Stimulated activated naive CD8-positive, alpha-beta T cell treated with anti-CD3 and anti-CD28 coated beads, Interleukin-15, Interleukin-2, amounts not matched to agents 100 ng/mL and 50 ng/mL, for 24 hours (primary cell): Measurements from ENCODE around the gene RARG.
A peak's percentile ranks its signal among the peaks of the same experiment; 100 is the strongest.
"Not testable (repeated sequence)": the region's sequence is repeated elsewhere in the genome, so short reads cannot be mapped to it uniquely, and the experiment has no call there.

ENCODE experiments used
- H3K27ac Mint-ChIP-seq: one replicate; pipeline ENCODE4 v1.8.0; 2021; ENCODE audit warnings: mild to moderate bottlenecking, mixed read lengths
- H3K27me3 Mint-ChIP-seq: one replicate; pipeline ENCODE4 v1.8.0; 2021; ENCODE audit warnings: mixed read lengths
- H3K36me3 Mint-ChIP-seq: one replicate; pipeline ENCODE4 v1.8.0; 2021; ENCODE audit warnings: low read depth, mixed read lengths
- H3K4me1 Mint-ChIP-seq: one replicate; pipeline ENCODE4 v1.8.0; 2021; ENCODE audit warnings: low read depth, mixed read lengths
- H3K4me3 Mint-ChIP-seq: one replicate; pipeline ENCODE4 v1.8.0; 2021; ENCODE audit warnings: mild to moderate bottlenecking, mixed read lengths
- H3K9me3 Mint-ChIP-seq: one replicate; pipeline ENCODE4 v1.8.0; 2021; ENCODE audit warnings: mixed read lengths

RARG gene

GRCh38 chr12:53211476-53212381 lies 20.3 kb downstream of the RARG start:
- H3K36me3 Mint-ChIP-seq: peaks cover 20% of the 10 kb centered on the region
- no peak overlapping the region for H3K27ac Mint-ChIP-seq
- H3K9me3 Mint-ChIP-seq: no peaks in the 10 kb centered on the region
- peaks cover 79% of the 10 kb centered on the region for H3K4me1 Mint-ChIP-seq
- no peak overlapping the region for H3K4me3 Mint-ChIP-seq
- no peaks in the 10 kb centered on the region for H3K27me3 Mint-ChIP-seq

- Mint-ChIP-seq H3K4me3 (no peak overlapping the region), H3K27me3 (no peaks in the 10 kb centered on the region), H3K27ac (no peak overlapping the region), H3K9me3 (no peaks in the 10 kb centered on the region), H3K36me3 (peaks cover 20% of the 10 kb centered on the region), H3K4me1 (peaks cover 79% of the 10 kb centered on the region)
Observed at GRCh38 chr12:53210843-53211242, 21.2 kb downstream of the RARG start.

- Mint-ChIP-seq H3K27me3 (no peaks in the 10 kb centered on the region), H3K27ac (peak overlapping the region; percentile 73), H3K4me1 (peaks cover 81% of the 10 kb centered on the region), H3K9me3 (no peaks in the 10 kb centered on the region), H3K36me3 (peaks cover 24% of the 10 kb centered on the region), H3K4me3 (peak overlapping the region; percentile 69)
Observed at GRCh38 chr12:53208877-53209463, 23.0 kb downstream of the RARG start.

GRCh38 chr12:53208435-53208834 lies 23.6 kb downstream of the RARG start:
- Mint-ChIP-seq H3K27ac (peak overlapping the region; percentile 69), H3K36me3 (peaks cover 23% of the 10 kb centered on the region)

GRCh38 chr12:53207042-53207441 lies 25.0 kb downstream of the RARG start, which contains the start of gene ITGB7:
TSS of gene ITGB7 (minus strand) at chr12:53207251. CDS start at chr12:53200443, 6,808 bp downstream.
- Mint-ChIP-seq H3K36me3 (peaks cover 17% of the 10 kb centered on the region), H3K27ac (peak within 1 kb of the TSS; percentile 85), H3K9me3 (no peaks in the 10 kb centered on the region), H3K4me3 (peak within 1 kb of the TSS; percentile 83), H3K4me1 (peaks cover 80% of the 10 kb centered on the region), H3K27me3 (no peaks in the 10 kb centered on the region)

More at GRCh38 chr12:53208435-53208834, 23.6 kb downstream of the RARG start:
- Mint-ChIP-seq H3K4me1 (peaks cover 81% of the 10 kb centered on the region), H3K4me3 (peak overlapping the region; percentile 69), H3K9me3 (no peaks in the 10 kb centered on the region), H3K27me3 (no peaks in the 10 kb centered on the region)

- Mint-ChIP-seq H3K9me3 (no peaks in the 10 kb centered on the region), H3K4me1 (peaks cover 87% of the 10 kb centered on the region), H3K27me3 (no peaks in the 10 kb centered on the region), H3K27ac (peak overlapping the region; percentile 88), H3K36me3 (peaks cover 21% of the 10 kb centered on the region), H3K4me3 (peak overlapping the region; percentile 83)
Observed at GRCh38 chr12:53205747-53206419, 26.1 kb downstream of the RARG start.

GRCh38 chr12:53204351-53204750 lies 27.7 kb downstream of the RARG start:
- Mint-ChIP-seq H3K4me1 (peaks cover 92% of the 10 kb centered on the region), H3K27me3 (no peaks in the 10 kb centered on the region), H3K9me3 (no peaks in the 10 kb centered on the region), H3K4me3 (peak overlapping the region; percentile 58), H3K27ac (peak overlapping the region; percentile 81), H3K36me3 (peaks cover 32% of the 10 kb centered on the region)

GRCh38 chr12:53202316-53202715 lies 29.7 kb downstream of the RARG start:
- not testable (repeated sequence) for H3K9me3 Mint-ChIP-seq, H3K4me3 Mint-ChIP-seq, H3K27me3 Mint-ChIP-seq, H3K27ac Mint-ChIP-seq
- Mint-ChIP-seq H3K36me3 (peaks cover 29% of the 10 kb centered on the region), H3K4me1 (peaks cover 89% of the 10 kb centered on the region)

GRCh38 chr12:53201639-53202038 lies 30.4 kb downstream of the RARG start:
- H3K4me1 Mint-ChIP-seq: peaks cover 87% of the 10 kb centered on the region
- H3K27me3 Mint-ChIP-seq: no peaks in the 10 kb centered on the region
- H3K4me3 Mint-ChIP-seq: no peak overlapping the region
- no peaks in the 10 kb centered on the region for H3K9me3 Mint-ChIP-seq
- H3K36me3 Mint-ChIP-seq: peaks cover 35% of the 10 kb centered on the region
- H3K27ac Mint-ChIP-seq: no peak overlapping the region

- Mint-ChIP-seq H3K4me1 (peaks cover 82% of the 10 kb centered on the region), H3K4me3 (peak overlapping the region; percentile 62), H3K27ac (peak overlapping the region; percentile 80), H3K27me3 (no peaks in the 10 kb centered on the region), H3K36me3 (peaks cover 40% of the 10 kb centered on the region), H3K9me3 (no peaks in the 10 kb centered on the region)
Observed at GRCh38 chr12:53201177-53201541, 30.9 kb downstream of the RARG start.

GRCh38 chr12:53200458-53201176 lies 31.4 kb downstream of the RARG start:
- Mint-ChIP-seq H3K27ac (peak overlapping the region; percentile 80), H3K36me3 (peaks cover 41% of the 10 kb centered on the region)

GRCh38 chr12:53200107-53200457 lies 31.9 kb downstream of the RARG start:
- H3K36me3 Mint-ChIP-seq: peaks cover 41% of the 10 kb centered on the region
- peak overlapping the region; percentile 80 for H3K27ac Mint-ChIP-seq
- H3K4me1 Mint-ChIP-seq: peaks cover 71% of the 10 kb centered on the region
- peak overlapping the region; percentile 62 for H3K4me3 Mint-ChIP-seq
- no peaks in the 10 kb centered on the region for H3K9me3 Mint-ChIP-seq
- H3K27me3 Mint-ChIP-seq: no peaks in the 10 kb centered on the region

More at GRCh38 chr12:53200458-53201176, 31.4 kb downstream of the RARG start:
- Mint-ChIP-seq H3K9me3 (no peaks in the 10 kb centered on the region), H3K27me3 (no peaks in the 10 kb centered on the region), H3K4me1 (peaks cover 76% of the 10 kb centered on the region), H3K4me3 (peak overlapping the region; percentile 62)

- peaks cover 41% of the 10 kb centered on the region for H3K36me3 Mint-ChIP-seq
- no peaks in the 10 kb centered on the region for H3K27me3 Mint-ChIP-seq
- no peaks in the 10 kb centered on the region for H3K9me3 Mint-ChIP-seq
- H3K27ac Mint-ChIP-seq: peak overlapping the region; percentile 80
- H3K4me3 Mint-ChIP-seq: no peak overlapping the region
- H3K4me1 Mint-ChIP-seq: peaks cover 67% of the 10 kb centered on the region
Observed at GRCh38 chr12:53199700-53200099, 32.3 kb downstream of the RARG start.

- Mint-ChIP-seq H3K36me3 (peaks cover 40% of the 10 kb centered on the region), H3K27ac (peak overlapping the region; percentile 76), H3K27me3 (no peaks in the 10 kb centered on the region), H3K4me3 (no peak overlapping the region), H3K4me1 (peaks cover 56% of the 10 kb centered on the region), H3K9me3 (no peaks in the 10 kb centered on the region)
Observed at GRCh38 chr12:53198486-53199110, 33.4 kb downstream of the RARG start.
